ENCODE measurements around the gene CCL26. TPM values are rescaled to one million over a fixed set of nuclear protein-coding genes. Genes with fewer than 3 reads are reported as not detected.

Gene CCL26
- total and polyA plus RNA-seq, 9 of the 15 experiments (the other 6 are each of a cell fraction or from before 2014, with no cell fraction given) = 2.3 to 26.8 (median 8.4) TPM

DNA sequence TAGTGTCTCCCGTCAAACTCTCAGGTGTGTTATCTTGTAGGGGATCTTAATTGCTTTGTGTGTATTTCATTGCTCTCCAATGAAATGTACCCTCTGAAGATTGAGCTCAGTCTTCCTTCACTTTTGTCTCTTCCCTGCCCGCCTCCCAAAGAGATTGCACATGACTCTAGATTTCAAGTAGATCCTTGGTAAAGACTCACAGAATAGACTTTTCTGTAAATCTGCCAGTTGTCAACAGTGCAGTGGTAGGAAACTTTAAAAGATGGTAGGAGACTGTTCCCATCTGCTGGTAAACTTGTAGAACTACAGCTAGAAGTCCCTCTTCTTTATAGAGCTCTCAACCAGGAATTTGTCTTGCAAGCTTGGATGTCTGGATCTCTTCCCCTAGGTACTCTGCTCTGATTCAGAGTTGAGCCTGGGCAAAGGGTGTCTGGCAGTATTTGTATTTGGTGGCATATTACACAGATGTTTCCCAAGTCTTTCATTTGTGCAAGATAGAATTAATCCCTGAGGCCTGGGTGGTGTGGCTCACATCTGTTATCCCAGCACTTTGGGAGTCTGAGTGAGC lies 9.6 kb downstream of the CCL26 start (continued):
- TF ChIP-seq ESRRB (CRISPR knock-in tag; IDR thresholded peaks at IDR 0.05; ENCODE audit: borderline replicate concordance) = no peak
- TF ChIP-seq CHD7 (IDR thresholded peaks at IDR 0.05; ENCODE audit: low read depth, low read length) = no peak
- no peak for TF ChIP-seq PRDM10 (IDR thresholded peaks at IDR 0.05; ENCODE audit: partially characterized antibody)
- no peak for TF ChIP-seq PCBP1 (IDR thresholded peaks at IDR 0.05; ENCODE audit: low read depth, low read length, poor library complexity, severe bottlenecking)
- no peak for TF ChIP-seq IRF9 (tag; IDR thresholded peaks at IDR 0.05)
- TF ChIP-seq THRB (CRISPR knock-in tag; conservative IDR thresholded peaks at IDR 0.05) = no peak
